Parathyroid adenoma (tissue), 2 donors: ENCODE measurements around the gene MYH6.

Experiments used
- H2AFZ ChIP-seq: fragments of 300-600 bp; sonication (generic); one replicate; pipeline ENCODE4 v1.7.0; 2017; ENCODE audit warnings: antibody characterized with exemption, mild to moderate bottlenecking
- H3K27ac ChIP-seq: fragments of 300-600 bp; sonication (generic); one replicate; pipeline ENCODE4 v1.7.0; 2017
- H3K27me3 ChIP-seq: fragments of 300-600 bp; sonication (generic); one replicate; pipeline ENCODE4 v1.7.0; 2017; ENCODE audit warnings: low read length; ENCODE audit not compliant: control insufficient read depth, insufficient read depth
- H3K36me3 ChIP-seq: fragments of 300-600 bp; sonication (generic); one replicate; pipeline ENCODE4 v1.7.0; 2017; ENCODE audit warnings: low read length; ENCODE audit not compliant: control insufficient read depth, insufficient read depth
- H3K4me1 ChIP-seq: fragments of 300-600 bp; sonication (generic); one replicate; pipeline ENCODE4 v1.7.0; 2017; ENCODE audit warnings: control low read depth
- H3K4me2 ChIP-seq: fragments of 300-600 bp; sonication (generic); one replicate; pipeline ENCODE4 v1.7.0; 2017; ENCODE audit warnings: low read length
- H3K4me3 ChIP-seq: fragments of 300-600 bp; sonication (generic); one replicate; pipeline ENCODE4 v1.7.0; 2017; ENCODE audit warnings: low read depth, low read length
- H3K79me2 ChIP-seq: fragments of 300-600 bp; sonication (generic); one replicate; pipeline ENCODE4 v1.7.0; 2017; ENCODE audit warnings: control low read depth
- H3K9ac ChIP-seq: fragments of 300-600 bp; sonication (generic); one replicate; pipeline ENCODE4 v1.7.0; 2017; ENCODE audit warnings: mild to moderate bottlenecking
- H3K9me3 ChIP-seq: fragments of 300-600 bp; sonication (generic); one replicate; pipeline ENCODE4 v1.7.0; 2017; ENCODE audit warnings: low read length; ENCODE audit not compliant: control insufficient read depth
- CTCF ChIP-seq: fragments of 300-600 bp; sonication (generic); IDR thresholded peaks from one replicate; pipeline ENCODE4 v1.7.0; 2017; ENCODE audit warnings: antibody characterized with exemption, mild to moderate bottlenecking
- donor health status: primary hyperparathyroidism.

Gene MYH6

GRCh38 chr14:23405096-23405495, 3.0 kb downstream of the MYH6 start:
- TF ChIP-seq CTCF, result no peak
- Histone ChIP-seq H3K27me3 (no peaks in the 10 kb centered on the region), H3K4me2 (no peak overlapping the region)

DNA sequence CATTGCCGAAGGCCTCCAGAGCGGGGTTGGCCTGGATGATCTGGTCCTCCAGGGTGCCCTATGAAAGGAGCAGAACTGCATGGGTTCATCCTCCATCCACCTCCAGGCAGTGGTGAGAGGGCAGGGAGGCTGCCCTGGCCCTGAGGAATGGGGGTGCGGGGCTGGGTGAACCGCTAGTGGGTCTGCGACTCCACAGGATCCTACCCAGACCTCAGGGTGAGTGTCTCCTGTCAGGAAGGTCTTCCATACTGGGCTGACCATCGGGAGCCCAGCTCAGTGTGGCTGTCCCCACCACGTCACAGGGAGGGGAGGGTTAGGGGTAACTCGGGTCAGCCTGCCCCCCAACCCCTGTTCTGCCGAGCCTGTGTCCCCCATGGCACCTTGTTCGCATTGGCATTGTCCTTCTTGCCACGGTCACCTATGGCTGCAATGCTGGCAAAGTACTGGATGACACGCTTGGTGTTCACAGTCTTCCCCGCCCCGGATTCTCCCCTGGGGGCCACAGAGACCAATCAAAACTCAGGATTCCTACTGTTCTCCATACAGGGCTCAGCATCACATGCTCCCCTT, 3.7 kb downstream of the MYH6 start:
- no peak for TF ChIP-seq CTCF
- no peaks in the 10 kb centered on the region for H3K4me1 ChIP-seq

More at GRCh38 chr14:23405096-23405495, 3.0 kb downstream of the MYH6 start:
- H3K27ac ChIP-seq, result no peak overlapping the region
- H3K79me2 ChIP-seq, result no peaks in the 10 kb centered on the region
- H3K4me1 ChIP-seq, result no peaks in the 10 kb centered on the region
- no peak overlapping the region for H2AFZ ChIP-seq
- no peaks in the 10 kb centered on the region for H3K9me3 ChIP-seq
- H3K4me3 ChIP-seq, result no peak overlapping the region
- H3K9ac ChIP-seq, result no peak overlapping the region
- H3K36me3 ChIP-seq, result no peaks in the 10 kb centered on the region

GRCh38 chr14:23403908-23404307, 4.2 kb downstream of the MYH6 start:
- Histone ChIP-seq H3K4me1 (no peaks in the 10 kb centered on the region), H2AFZ (no peak overlapping the region), H3K27me3 (no peaks in the 10 kb centered on the region), H3K9ac (no peak overlapping the region), H3K4me3 (no peak overlapping the region), H3K4me2 (no peak overlapping the region), H3K27ac (no peak overlapping the region), H3K9me3 (no peaks in the 10 kb centered on the region), H3K79me2 (no peaks in the 10 kb centered on the region), H3K36me3 (no peaks in the 10 kb centered on the region)
- no peak for TF ChIP-seq CTCF

More for the DNA sequence above, 3.7 kb downstream of the MYH6 start:
- Histone ChIP-seq H3K9ac (no peak overlapping the region), H3K27me3 (no peaks in the 10 kb centered on the region), H3K36me3 (no peaks in the 10 kb centered on the region), H3K27ac (no peak overlapping the region), H2AFZ (no peak overlapping the region), H3K4me2 (no peak overlapping the region), H3K4me3 (no peak overlapping the region), H3K9me3 (no peaks in the 10 kb centered on the region), H3K79me2 (no peaks in the 10 kb centered on the region)

DNA sequence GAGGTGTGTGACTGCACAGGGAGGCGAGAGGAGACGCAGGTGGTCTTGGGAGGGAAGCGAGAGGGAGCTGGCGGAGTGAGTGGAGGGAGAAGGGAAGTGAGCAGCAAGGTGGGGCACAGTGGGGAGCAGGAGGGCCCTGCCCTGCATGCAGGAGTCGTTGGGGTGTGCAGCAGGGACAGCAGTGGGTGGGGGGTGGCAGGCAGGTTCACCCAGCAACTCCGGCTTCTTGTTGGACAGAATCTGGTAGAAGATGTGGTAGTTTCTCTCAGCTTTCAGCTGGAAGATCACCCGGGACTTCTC, 5.0 kb downstream of the MYH6 start:
- Histone ChIP-seq H2AFZ (no peak overlapping the region), H3K79me2 (no peaks in the 10 kb centered on the region), H3K36me3 (no peaks in the 10 kb centered on the region), H3K27ac (no peak overlapping the region), H3K4me2 (no peak overlapping the region), H3K9me3 (no peaks in the 10 kb centered on the region), H3K9ac (no peak overlapping the region), H3K27me3 (no peaks in the 10 kb centered on the region), H3K4me1 (no peaks in the 10 kb centered on the region), H3K4me3 (no peak overlapping the region)
- no peak for TF ChIP-seq CTCF
